Measurements from ENCODE around the gene CPAMD8.
A peak's percentile ranks its signal among the peaks of the same experiment; 100 is the strongest.

CPAMD8 gene

GRCh38 chr19:16895467-16896145, 131.0 kb downstream of the CPAMD8 start:
- peak in 4 of 58 donors; percentile 5 to 37 (median 8) for DNase-seq

DNA sequence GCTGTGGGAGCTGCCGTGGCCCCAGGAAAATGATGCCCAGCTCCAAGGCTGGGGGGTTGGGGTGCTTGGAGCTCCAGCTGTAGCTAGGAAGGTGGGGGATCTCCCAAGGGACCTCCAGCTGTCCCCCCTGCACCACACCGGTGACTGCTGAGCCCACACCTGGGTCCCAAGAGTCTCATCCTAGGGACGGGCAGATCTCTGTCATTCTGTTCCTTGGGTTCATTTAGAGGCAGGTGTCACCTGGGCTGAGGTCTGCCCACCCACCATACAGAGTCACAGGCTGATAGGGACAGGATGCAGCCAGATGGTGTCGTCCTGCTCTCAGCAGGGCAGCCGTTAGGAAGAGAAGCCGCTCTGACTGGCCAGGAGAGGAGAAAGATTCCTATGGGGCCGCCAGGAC, 132.5 kb downstream of the CPAMD8 start:
- no peak for DNase-seq

DNA sequence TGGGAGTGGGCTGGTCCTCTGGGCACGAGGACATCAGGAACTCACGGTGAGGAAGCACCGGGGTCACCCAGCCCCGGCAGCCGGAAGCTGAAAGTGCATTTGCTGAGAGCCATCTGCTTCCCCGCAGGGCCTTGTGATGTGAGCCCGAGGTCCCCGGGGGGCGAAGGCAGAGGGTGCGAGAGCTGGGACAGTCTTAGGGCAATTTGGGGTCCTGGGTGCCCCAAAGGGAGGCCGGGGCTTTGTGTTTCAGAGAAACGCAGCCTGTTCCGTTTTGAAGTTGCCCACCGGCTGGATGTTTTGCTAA, 133.0 kb downstream of the CPAMD8 start:
- DNase-seq: no peak

- no peak for DNase-seq
Measured at GRCh38 chr19:16892868-16893685, 133.5 kb downstream of the CPAMD8 start.

DNA sequence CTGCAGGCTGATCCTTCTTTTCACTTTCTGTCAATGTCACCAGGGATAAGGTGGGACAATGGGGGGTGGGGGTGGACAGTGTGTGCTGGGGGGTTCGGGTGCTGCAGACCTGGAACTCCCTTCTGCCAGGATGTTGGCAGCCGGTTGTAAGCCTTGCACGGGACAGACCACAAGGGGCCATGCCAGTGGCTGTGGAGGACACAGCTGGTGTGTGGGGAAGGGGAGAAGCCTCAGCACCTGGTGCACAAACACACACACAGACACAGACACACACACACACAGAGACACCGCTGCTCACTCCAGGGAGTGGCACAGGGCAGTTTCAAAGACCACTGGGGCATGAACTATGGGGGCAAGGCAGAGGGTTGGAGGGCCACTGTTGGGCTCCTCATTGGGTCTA, 134.2 kb downstream of the CPAMD8 start:
- no peak for DNase-seq

- DNase-seq: no peak
Measured at GRCh38 chr19:16891696-16892382, 134.8 kb downstream of the CPAMD8 start.

DNA sequence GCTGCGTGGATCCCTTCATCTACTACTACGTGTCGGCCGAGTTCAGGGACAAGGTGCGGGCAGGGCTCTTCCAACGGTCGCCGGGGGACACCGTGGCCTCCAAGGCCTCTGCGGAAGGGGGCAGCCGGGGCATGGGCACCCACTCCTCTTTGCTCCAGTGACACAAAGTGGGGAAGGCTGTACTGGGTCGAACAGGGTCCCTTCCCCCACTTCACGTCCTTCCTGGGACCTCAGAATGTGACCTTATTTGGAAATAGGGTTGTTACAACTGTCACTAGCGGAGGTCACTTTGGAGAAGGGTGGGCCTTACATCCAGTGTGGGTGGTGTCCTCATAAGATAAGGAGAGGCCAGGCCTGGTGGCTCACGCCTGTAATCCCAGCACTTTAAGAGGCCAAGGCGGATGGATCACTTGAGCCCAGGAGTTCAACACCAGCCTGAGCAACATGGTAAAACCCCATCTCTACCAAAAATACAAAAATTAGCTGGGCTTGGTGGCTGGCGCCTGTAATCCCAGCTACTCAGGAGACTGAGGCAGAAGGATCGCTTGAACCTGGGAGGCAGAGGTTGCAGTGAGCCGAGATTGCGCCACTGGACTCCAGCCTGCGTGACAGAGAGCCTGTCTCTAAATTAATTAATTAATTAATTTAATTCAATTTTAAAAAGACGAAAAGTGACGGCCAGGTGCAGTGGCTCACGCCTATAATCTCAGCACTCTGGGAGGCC, 136.0 kb downstream of the CPAMD8 start:
- no peak for DNase-seq

DNA sequence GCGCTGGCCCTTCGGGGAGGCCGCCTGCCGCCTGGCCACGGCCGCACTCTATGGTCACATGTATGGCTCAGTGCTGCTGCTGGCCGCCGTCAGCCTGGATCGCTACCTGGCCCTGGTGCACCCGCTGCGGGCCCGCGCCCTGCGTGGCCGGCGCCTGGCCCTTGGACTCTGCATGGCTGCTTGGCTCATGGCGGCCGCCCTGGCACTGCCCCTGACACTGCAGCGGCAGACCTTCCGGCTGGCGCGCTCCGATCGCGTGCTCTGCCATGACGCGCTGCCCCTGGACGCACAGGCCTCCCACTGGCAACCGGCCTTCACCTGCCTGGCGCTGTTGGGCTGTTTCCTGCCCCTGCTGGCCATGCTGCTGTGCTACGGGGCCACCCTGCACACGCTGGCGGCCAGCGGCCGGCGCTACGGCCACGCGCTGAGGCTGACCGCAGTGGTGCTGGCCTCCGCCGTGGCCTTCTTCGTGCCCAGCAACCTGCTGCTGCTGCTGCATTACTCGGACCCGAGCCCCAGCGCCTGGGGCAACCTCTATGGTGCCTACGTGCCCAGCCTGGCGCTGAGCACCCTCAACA, 136.6 kb downstream of the CPAMD8 start:
- no peak for DNase-seq

GRCh38 chr19:16889366-16889882, 137.2 kb downstream of the CPAMD8 start:
- DNase-seq: no peak

DNA sequence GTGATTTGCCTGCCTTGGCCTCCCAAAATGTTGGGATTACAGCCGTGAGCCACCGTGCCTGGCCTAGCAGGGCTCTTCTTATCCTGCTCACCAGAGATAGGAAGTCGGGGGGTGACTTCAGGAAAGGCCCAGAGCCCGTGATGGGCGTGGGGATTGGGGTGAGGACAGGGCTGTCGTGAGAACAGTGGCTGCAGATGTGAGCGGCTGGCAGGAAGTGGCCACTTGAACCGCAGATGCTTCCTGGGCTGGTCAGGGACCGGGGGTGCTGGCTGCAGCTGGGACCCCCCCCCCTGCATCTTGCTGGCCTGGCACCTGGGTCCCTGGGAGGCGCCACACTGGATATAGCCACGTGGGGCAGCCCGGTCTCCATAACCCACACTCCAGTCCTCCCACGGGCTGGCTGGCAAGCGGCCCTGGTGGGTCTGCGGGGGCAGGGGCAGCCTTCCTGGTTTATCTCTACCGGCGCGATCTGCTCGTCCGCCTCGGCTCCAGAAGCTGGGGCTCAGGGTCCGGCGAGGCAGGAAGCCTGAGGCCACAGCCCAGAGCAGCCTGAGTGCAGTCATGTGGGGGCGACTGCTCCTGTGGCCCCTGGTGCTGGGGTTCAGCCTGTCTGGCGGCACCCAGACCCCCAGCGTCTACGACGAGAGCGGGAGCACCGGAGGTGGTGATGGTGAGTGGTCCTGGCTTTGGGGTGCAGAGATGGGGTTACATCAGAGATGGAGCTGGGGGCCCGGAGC, 137.8 kb downstream of the CPAMD8 start, which contains the start of gene F2RL3:
TSS of gene F2RL3 (plus strand) at position 371 of the 737 bp plus-strand sequence. CDS start at position 562, 191 bp downstream.
- DNase-seq: peak in 1 of 58 donors; percentile 13

- no peak for DNase-seq
Measured at GRCh38 chr19:16887353-16888265, 139.0 kb downstream of the CPAMD8 start.

DNA sequence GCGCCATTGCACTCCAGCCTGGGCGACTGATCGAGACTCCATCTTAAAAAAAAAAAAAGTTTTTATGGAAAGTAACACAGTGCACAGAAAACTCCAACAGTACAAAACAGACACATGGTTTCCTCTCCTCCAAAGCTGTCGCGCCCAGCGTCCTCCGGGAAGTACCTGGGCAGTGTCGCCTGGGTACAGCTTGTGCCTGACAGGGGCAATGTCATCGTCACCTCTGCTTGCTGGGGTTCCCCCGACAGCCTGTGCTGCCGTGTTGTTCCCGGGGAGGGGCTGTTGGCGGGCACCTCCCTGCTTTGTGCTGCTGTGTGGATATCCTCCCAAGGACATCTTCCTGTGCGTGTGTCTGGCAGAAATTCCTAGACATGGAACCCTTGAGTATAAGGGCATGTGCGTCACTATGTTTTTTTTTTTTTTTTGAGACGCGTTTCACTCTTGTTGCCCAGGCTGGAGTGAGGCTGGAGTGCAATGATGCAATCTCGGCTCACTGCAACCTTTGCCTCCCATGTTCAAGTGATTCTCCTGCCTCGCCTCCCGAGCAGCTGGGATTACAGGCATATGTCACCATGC, 140.2 kb downstream of the CPAMD8 start:
- DNase-seq: no peak

DNA sequence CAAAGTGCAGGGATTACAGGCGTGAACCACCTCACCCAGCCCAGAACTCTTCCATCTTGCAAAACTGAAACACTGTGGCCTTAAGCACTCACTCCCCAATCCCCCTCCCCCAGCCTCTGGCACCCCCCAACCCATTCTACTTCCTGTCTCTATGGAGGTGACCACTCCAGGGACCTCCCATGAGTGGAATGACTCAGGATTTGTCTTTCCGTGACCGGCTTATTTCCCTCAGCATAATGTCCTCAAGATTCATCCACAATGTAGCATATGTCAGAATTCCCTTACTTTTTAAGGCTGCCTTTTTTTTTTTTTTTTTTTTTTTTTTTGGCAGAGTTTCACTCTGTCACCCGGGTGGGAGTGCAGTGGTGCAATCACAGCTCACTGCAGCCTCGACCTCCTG, 141.4 kb downstream of the CPAMD8 start:
- DNase-seq: no peak

DNA sequence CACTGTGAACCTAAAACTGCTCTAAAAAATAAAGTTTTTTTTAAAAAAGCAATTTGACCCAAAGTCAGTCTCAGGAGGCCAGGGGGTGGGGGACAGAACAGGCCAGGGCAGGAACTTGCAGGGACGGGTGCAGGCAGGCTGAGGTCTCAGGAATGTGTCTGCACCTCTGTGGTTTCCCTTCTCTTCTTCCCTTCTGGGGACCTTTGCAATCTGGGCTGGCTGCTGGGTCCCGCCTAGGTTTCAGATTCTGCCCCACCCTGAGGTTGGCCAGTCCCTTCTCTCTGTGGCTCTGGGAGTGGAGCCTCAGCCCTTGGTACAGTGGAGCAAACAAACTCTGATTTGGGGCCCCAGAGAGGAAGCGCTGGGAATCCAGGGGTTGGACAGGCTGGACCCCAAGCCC, 143.1 kb downstream of the CPAMD8 start:
- DNase-seq: no peak

DNA sequence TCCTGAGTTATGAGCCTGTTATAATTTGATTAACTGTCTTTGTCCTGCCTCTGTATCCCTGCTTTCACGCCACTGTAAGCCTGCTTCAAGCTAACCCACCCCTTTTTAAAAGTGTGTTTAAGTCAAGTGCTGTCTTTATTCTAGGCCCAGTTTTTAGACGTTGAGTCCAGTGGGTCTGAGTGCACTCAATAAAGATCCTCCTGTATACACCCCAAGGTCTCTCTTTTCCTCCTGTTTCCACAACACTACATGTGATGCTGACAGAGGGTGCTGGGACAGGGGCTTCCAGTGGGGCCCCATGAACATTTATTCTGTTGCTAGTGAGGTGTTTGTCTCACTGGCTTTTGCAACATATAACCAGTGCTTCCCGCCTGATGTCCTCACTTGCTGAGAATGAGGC, 144.5 kb downstream of the CPAMD8 start:
- DNase-seq: no peak

- no peak for DNase-seq
Measured at GRCh38 chr19:16880884-16881554, 145.6 kb downstream of the CPAMD8 start.

- DNase-seq: no peak
Measured at GRCh38 chr19:16878181-16878965, 148.2 kb downstream of the CPAMD8 start.

Data from anterior cingulate cortex (tissue), 58 donors.